ENCODE measurements around the gene ALDH2.
"Not testable (repeated sequence)": the region's sequence is repeated elsewhere in the genome, so short reads cannot be mapped to it uniquely, and the experiment has no call there.

The ALDH2 gene

GRCh38 chr12:111766608-111767361, at the start of gene ALDH2:
Gene ALDH2 (plus strand): TSS chr12:111766933. CDS start chr12:111766983, 50 bp downstream.
- no peak within 1 kb of the TSS for H3K27ac Mint-ChIP-seq
- H3K9me3 Mint-ChIP-seq: no peaks in the 10 kb centered on the region
- H3K36me3 Mint-ChIP-seq (ENCODE audit: low read depth): peaks cover 2% of the 10 kb centered on the region
- H3K4me1 Mint-ChIP-seq (ENCODE audit: low read depth): peaks cover 8% of the 10 kb centered on the region
- H3K27me3 Mint-ChIP-seq (ENCODE audit: low read depth): peaks cover 52% of the 10 kb centered on the region
- peak within 1 kb of the TSS; percentile 74 for H3K4me3 Mint-ChIP-seq

GRCh38 chr12:111719316-111719715, 47.4 kb upstream of the ALDH2 start:
- H3K27me3 Mint-ChIP-seq (ENCODE audit: low read depth); H3K4me1 Mint-ChIP-seq (ENCODE audit: low read depth); H3K4me3 Mint-ChIP-seq; H3K36me3 Mint-ChIP-seq (ENCODE audit: low read depth); H3K9me3 Mint-ChIP-seq; H3K27ac Mint-ChIP-seq: not testable (repeated sequence)

GRCh38 chr12:111720457-111720856, 46.3 kb upstream of the ALDH2 start:
- H3K27me3 Mint-ChIP-seq (ENCODE audit: low read depth): no peaks in the 10 kb centered on the region
- peaks cover 12% of the 10 kb centered on the region for H3K36me3 Mint-ChIP-seq (ENCODE audit: low read depth)
- H3K4me1 Mint-ChIP-seq (ENCODE audit: low read depth): no peaks in the 10 kb centered on the region
- H3K4me3 Mint-ChIP-seq: no peak overlapping the region
- H3K27ac Mint-ChIP-seq: no peak overlapping the region
- no peaks in the 10 kb centered on the region for H3K9me3 Mint-ChIP-seq

GRCh38 chr12:111723646-111724360, 42.9 kb upstream of the ALDH2 start:
- H3K27ac Mint-ChIP-seq; H3K27me3 Mint-ChIP-seq (ENCODE audit: low read depth); H3K4me3 Mint-ChIP-seq; H3K4me1 Mint-ChIP-seq (ENCODE audit: low read depth); H3K9me3 Mint-ChIP-seq: not testable (repeated sequence)
- H3K36me3 Mint-ChIP-seq (ENCODE audit: low read depth): peaks cover 10% of the 10 kb centered on the region

- no peaks in the 10 kb centered on the region for H3K9me3 Mint-ChIP-seq
- no peak overlapping the region for H3K4me3 Mint-ChIP-seq
- no peaks in the 10 kb centered on the region for H3K4me1 Mint-ChIP-seq (ENCODE audit: low read depth)
- H3K36me3 Mint-ChIP-seq (ENCODE audit: low read depth): peaks cover 18% of the 10 kb centered on the region
- no peaks in the 10 kb centered on the region for H3K27me3 Mint-ChIP-seq (ENCODE audit: low read depth)
- H3K27ac Mint-ChIP-seq: no peak overlapping the region
Measured at GRCh38 chr12:111728795-111729194, 37.9 kb upstream of the ALDH2 start.

- Mint-ChIP-seq H3K27ac (no peak overlapping the region), H3K9me3 (no peaks in the 10 kb centered on the region), H3K27me3 (ENCODE audit: low read depth) (no peaks in the 10 kb centered on the region), H3K4me1 (ENCODE audit: low read depth) (no peaks in the 10 kb centered on the region), H3K36me3 (ENCODE audit: low read depth) (peaks cover 10% of the 10 kb centered on the region), H3K4me3 (no peak overlapping the region)
Measured at GRCh38 chr12:111730420-111730819, 36.3 kb upstream of the ALDH2 start.

- H3K4me1 Mint-ChIP-seq (ENCODE audit: low read depth): no peaks in the 10 kb centered on the region
- H3K27ac Mint-ChIP-seq: no peak overlapping the region
- no peaks in the 10 kb centered on the region for H3K27me3 Mint-ChIP-seq (ENCODE audit: low read depth)
- H3K36me3 Mint-ChIP-seq (ENCODE audit: low read depth): peaks cover 14% of the 10 kb centered on the region
- no peak overlapping the region for H3K4me3 Mint-ChIP-seq
- H3K9me3 Mint-ChIP-seq: no peaks in the 10 kb centered on the region
Measured at GRCh38 chr12:111732786-111733185, 33.9 kb upstream of the ALDH2 start.

GRCh38 chr12:111733340-111733915, 33.3 kb upstream of the ALDH2 start:
- Mint-ChIP-seq H3K4me1 (ENCODE audit: low read depth) (no peaks in the 10 kb centered on the region), H3K4me3 (no peak overlapping the region), H3K27ac (no peak overlapping the region), H3K36me3 (ENCODE audit: low read depth) (peaks cover 14% of the 10 kb centered on the region), H3K9me3 (no peaks in the 10 kb centered on the region), H3K27me3 (ENCODE audit: low read depth) (no peaks in the 10 kb centered on the region)

- H3K36me3 Mint-ChIP-seq (ENCODE audit: low read depth); H3K9me3 Mint-ChIP-seq; H3K27ac Mint-ChIP-seq; H3K4me1 Mint-ChIP-seq (ENCODE audit: low read depth); H3K27me3 Mint-ChIP-seq (ENCODE audit: low read depth); H3K4me3 Mint-ChIP-seq: not testable (repeated sequence)
Measured at GRCh38 chr12:111739524-111739923, 27.2 kb upstream of the ALDH2 start.

- Mint-ChIP-seq H3K4me1 (ENCODE audit: low read depth) (no peaks in the 10 kb centered on the region), H3K4me3 (no peak overlapping the region), H3K36me3 (ENCODE audit: low read depth) (peaks cover 4% of the 10 kb centered on the region), H3K27me3 (ENCODE audit: low read depth) (no peaks in the 10 kb centered on the region), H3K27ac (no peak overlapping the region), H3K9me3 (no peaks in the 10 kb centered on the region)
Measured at GRCh38 chr12:111741235-111741812, 25.4 kb upstream of the ALDH2 start.

- no peak overlapping the region for H3K27ac Mint-ChIP-seq
- H3K4me1 Mint-ChIP-seq (ENCODE audit: low read depth): no peaks in the 10 kb centered on the region
- H3K27me3 Mint-ChIP-seq (ENCODE audit: low read depth): no peaks in the 10 kb centered on the region
- no peak overlapping the region for H3K4me3 Mint-ChIP-seq
- H3K36me3 Mint-ChIP-seq (ENCODE audit: low read depth): peaks cover 2% of the 10 kb centered on the region
- no peaks in the 10 kb centered on the region for H3K9me3 Mint-ChIP-seq
Measured at GRCh38 chr12:111745211-111745610, 21.5 kb upstream of the ALDH2 start.

- no peaks in the 10 kb centered on the region for H3K27me3 Mint-ChIP-seq (ENCODE audit: low read depth)
- no peaks in the 10 kb centered on the region for H3K4me1 Mint-ChIP-seq (ENCODE audit: low read depth)
- no peaks in the 10 kb centered on the region for H3K9me3 Mint-ChIP-seq
- H3K27ac Mint-ChIP-seq: no peak overlapping the region
- H3K36me3 Mint-ChIP-seq (ENCODE audit: low read depth): peaks cover 2% of the 10 kb centered on the region
- H3K4me3 Mint-ChIP-seq: no peak overlapping the region
Measured at GRCh38 chr12:111747333-111747732, 19.4 kb upstream of the ALDH2 start.

GRCh38 chr12:111748151-111748672, 18.5 kb upstream of the ALDH2 start:
- no peak overlapping the region for H3K27ac Mint-ChIP-seq
- peaks cover 2% of the 10 kb centered on the region for H3K36me3 Mint-ChIP-seq (ENCODE audit: low read depth)
- H3K9me3 Mint-ChIP-seq: no peaks in the 10 kb centered on the region
- H3K4me3 Mint-ChIP-seq: no peak overlapping the region
- H3K27me3 Mint-ChIP-seq (ENCODE audit: low read depth): no peaks in the 10 kb centered on the region
- no peaks in the 10 kb centered on the region for H3K4me1 Mint-ChIP-seq (ENCODE audit: low read depth)

- Mint-ChIP-seq H3K36me3 (ENCODE audit: low read depth) (peaks cover 2% of the 10 kb centered on the region), H3K27me3 (ENCODE audit: low read depth) (no peaks in the 10 kb centered on the region), H3K9me3 (no peaks in the 10 kb centered on the region), H3K4me1 (ENCODE audit: low read depth) (no peaks in the 10 kb centered on the region), H3K4me3 (no peak overlapping the region), H3K27ac (no peak overlapping the region)
Measured at GRCh38 chr12:111748867-111749266, 17.9 kb upstream of the ALDH2 start.
